Stimulated activated CD4-positive, alpha-beta T cell treated with anti-CD3 and anti-CD28 coated beads, Interleukin-12 subunit alpha, Interleukin-12 subunit beta, amount 100 ng/mL, for 24 hours (primary cell): ENCODE measurements around the gene CC2D1B.
"Not testable (repeated sequence)": the region's sequence is repeated elsewhere in the genome, so short reads cannot be mapped to it uniquely, and the experiment has no call there.

ENCODE experiments used
- DNase-seq, 2 experiments: peaks; one replicate each; pipeline ENCODE4 v3.0.0-alpha.2; 2020; ENCODE audit warnings: low read depth in 2 of 2

The CC2D1B gene, protein sequence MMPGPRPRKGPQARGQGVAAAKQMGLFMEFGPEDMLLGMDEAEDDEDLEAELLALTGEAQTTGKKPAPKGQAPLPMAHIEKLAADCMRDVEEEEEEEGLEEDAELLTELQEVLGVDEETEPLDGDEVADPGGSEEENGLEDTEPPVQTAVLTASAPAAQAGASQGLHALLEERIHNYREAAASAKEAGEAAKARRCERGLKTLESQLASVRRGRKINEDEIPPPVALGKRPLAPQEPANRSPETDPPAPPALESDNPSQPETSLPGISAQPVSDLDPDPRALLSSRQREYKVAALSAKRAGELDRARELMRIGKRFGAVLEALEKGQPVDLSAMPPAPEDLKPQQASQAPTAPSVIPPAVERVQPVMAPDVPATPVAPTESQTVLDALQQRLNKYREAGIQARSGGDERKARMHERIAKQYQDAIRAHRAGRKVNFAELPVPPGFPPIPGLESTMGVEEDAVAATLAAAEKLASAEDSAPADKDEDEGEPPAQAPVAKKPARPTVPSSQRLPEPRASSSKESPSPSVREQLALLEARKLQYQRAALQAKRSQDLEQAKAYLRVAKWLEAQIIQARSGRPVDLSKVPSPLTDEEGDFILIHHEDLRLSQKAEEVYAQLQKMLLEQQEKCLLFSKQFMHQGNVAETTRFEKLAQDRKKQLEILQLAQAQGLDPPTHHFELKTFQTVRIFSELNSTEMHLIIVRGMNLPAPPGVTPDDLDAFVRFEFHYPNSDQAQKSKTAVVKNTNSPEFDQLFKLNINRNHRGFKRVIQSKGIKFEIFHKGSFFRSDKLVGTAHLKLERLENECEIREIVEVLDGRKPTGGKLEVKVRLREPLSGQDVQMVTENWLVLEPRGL

DNA sequence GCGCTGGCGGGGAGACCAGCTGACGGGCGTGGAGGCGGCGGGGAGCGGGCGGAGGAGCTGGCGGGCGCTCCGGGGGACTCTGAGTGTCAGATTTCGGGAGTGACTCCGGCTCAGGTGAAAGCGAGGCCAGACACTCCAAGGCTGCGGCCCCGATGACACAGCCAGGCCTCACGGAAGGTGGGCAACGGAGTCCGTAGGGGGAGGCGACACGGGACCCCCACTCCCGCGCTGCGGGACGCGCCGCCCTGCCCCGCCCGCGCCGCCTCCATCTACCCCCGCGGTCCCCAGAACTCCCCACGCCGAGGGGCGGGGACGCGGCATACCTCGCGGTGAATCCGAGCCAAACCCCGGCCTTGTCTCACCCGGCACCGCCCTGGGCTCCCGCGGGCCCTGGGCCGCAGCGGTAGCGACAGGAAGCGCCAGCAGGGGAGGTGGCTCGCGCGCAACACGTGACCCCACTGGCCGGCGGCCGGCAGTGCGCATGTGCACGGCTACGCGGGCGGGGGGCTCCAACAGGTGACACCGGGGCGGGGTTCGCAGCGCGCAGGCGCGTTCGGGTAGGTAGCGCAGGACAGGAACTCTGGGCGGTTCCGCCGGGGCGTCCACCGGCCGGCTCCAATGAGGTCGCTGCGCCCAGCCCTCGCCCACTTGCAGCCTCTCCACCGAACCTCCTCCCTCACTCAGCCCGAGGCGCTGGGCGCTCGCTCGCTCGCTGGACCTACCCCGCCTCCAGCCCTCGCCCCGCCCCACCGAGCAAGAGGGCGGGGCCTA lies at the start of gene CC2D1B:
Gene CC2D1B (minus strand): TSS at position 460 of the 771 bp plus-strand sequence. CDS start 1,585 bp downstream, outside the sequence.
- peak; percentile 97 for DNase-seq

DNA sequence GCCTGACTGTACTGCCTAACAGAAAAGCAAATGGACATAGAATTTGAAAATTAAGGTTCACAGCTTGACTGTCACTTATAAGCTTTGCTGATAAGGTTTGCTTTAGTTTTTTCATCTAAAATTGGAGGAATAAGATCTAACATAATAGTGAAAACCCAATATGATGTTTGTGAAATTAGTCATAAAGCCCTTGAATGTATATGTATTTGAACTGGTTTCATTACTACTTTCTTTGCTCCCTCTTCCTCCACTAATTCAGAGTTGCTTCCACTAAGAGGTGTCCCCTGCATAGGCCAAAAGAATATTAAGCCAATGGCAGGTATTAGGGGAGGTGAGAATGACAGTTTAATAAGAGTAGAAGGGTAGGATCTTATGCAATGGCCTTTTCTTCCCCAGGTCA lies 48.9 kb upstream of the CC2D1B start:
- DNase-seq = no peak

DNA sequence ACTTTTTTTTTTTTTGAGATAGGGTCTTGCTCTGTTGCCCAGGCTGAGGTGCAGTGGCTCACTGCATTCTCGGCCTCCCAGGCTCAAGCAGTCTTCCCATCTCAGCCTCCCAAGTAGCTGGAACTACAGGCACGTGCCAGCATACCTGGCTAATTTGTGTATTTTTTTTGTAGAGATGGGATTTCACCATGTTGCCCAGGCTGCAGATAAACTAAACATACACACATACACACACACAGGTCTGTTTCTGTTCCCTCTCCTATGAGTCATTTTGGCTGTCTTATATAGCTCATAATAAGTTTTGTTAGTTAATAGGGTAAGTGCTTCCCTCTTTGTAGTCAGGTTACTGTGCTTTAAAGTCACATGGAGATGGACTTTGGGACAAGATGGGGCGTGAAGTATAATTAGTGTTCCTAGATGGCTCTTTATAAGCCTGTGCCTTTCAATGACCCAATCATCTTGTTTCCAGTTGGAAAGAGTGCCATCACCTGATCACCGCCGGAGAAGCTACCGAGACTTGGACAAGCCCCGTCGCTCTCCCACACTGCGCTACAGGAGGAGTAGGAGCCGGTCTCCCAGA lies 47.5 kb upstream of the CC2D1B start:
- no peak for DNase-seq

DNA sequence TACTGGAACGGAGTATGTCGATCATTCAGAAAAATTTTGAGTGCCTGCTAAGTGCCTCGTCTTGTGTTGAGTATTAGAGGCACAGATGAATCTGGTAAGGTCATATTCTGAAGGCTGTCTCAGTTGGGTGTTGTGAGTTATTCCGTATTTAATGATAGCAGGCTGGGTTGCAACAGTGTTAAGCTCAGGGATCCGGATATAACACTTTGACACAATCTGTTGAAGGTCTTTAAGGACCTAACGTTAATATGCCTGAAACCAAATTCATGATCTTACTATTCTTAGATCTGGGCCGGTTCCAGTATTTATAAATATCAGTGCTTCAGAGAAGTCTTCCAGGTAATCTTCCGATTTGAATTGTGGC lies 39.0 kb upstream of the CC2D1B start:
- no peak for DNase-seq

DNA sequence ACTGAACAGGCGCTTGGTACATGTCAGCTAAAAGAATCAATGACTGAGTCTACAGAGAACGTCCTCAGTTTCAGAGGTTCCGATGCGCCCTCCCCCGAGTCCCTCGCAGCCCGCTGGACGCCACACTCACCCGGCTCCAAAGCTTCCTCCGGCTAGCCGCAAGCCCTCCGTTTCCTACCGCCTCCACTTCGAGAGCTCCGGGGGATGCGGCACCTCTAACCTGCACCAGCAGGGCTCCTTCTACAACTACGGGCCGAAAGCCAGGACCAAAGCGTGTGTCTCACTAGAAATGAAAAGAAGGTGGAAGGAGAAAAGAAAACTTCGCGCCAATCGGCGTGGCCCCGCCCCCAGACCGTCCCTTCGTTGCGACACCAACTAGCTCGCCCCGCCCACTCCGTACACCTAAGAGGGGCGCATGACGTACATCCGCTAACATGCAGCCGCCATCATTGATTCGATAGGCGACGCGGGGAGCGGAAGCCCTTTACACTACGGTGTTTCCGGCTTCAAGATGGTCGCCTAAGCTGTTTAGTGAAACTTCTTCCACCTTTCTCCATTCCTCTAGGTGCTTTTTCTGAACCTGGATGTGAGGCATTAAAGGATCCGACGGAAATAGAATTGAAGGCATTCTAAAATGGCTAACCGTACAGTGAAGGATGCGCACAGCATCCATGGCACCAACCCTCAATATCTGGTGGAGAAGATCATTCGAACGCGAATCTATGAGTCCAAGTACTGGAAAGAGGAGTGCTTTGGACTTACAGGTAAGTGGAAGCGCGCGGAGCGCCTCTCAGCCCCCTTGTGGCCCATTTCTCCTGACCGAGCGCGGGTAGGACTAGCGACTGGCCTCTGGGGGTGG lies 38.3 kb upstream of the CC2D1B start, which contains the start of the genes ORC1 and PRPF38A:
Gene ORC1 (minus strand): TSS at position 308 of the 859 bp plus-strand sequence. CDS start 2,200 bp downstream, outside the sequence.
Gene PRPF38A (plus strand): TSS at position 487 of the 859 bp plus-strand sequence. CDS start 148 bp downstream, at position 635.
- peak; percentile 93 to 99 for DNase-seq

DNA sequence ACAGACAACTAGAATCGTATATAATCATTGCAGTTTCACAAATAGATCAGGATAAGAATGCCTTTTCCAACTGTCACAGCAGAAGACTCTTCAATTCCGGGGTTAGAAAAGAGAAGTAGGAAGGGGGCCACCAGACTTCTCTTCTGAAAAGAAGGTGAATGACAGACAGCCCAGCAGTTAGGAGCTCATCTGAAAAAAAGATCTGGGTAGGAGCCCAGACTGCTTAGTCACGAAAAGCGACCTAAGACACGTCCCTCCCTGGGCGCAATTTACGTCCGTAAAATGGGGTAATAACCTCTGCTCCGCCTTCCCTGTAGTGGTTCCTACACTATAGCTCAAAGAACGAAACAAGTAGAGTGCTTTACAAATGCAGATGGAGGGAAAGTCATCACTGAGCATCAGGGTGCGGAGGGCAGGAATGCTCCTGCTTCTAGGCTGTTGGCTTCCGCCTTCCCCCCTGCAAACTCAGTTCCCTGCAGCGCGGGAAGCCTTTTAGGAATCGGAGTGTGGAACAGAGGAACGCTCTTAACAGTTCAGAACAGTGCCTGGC lies 37.6 kb upstream of the CC2D1B start:
- peak; percentile 20 to 35 for DNase-seq

DNA sequence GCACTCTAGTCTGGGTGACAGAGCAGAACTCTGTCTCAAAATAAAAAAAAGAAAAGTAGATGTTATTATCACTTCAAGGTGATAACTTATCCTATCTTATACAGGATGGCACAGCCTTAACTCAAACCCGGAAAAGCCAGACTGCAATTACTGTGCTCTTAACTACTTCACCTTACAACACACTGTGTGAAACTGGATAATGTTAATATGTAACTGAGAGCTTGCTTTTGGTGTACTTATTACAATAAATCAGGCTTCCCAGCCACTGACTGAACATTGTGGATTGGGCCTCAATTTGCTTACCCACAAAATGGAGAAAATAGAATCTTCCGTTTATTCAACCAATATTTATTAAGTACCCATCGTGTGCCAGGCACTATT lies 36.8 kb upstream of the CC2D1B start:
- no peak for DNase-seq

DNA sequence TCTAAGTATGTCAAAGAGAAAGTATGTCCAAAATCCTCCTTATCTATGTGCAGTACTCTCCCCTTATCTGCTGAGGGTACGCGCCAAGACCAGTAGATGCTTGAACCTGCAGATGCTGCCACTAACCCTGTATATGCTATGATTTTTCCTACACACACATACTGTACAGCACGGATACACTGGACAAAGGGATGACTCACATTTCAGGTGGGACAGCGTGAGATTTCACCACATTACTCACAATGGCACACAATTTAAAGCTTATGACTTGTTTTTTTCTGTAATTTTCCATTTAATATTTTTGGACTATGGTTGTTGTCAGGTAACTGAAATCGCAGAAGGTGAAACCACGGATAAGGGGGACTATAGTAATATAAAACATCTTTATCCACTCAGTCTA lies 34.1 kb upstream of the CC2D1B start:
- no peak for DNase-seq

DNA sequence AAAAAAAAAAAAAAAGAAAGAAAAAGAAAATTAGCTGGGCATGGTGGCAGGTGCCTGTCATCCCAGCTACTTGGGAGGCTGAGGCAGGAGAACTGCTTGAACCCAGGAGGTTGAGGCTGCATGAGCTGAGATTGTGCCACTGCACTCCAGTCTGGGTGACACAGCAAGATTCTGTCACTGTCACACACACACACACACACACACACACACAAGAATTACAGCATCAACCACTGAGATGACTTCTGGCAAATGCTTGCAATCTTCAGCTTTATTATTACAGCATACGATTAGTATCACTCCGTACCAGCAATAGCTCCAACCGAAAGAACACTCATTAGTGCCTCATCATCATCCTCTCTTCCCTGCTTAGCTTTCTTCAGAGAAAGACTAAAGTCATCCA lies 33.6 kb upstream of the CC2D1B start:
- DNase-seq = no peak

DNA sequence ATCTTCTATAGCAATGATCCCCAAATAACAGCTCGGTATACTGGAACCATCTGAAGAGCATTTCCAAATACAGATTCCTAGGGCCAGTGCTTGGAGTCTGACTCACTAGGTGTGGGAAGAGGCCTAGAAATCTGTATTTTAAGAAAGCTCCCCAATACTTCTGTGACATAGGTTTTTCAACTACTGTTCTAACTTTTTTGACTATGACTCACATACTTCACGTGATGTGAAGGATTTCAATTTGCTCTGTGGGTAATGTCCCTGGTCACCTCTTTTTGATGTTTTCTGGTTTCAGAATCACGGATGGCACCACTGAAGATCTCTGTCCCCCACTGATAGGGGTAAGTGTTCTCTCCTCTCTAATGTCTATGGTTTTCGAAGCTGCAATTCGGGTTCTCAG lies 27.2 kb upstream of the CC2D1B start:
- no peak for DNase-seq

DNA sequence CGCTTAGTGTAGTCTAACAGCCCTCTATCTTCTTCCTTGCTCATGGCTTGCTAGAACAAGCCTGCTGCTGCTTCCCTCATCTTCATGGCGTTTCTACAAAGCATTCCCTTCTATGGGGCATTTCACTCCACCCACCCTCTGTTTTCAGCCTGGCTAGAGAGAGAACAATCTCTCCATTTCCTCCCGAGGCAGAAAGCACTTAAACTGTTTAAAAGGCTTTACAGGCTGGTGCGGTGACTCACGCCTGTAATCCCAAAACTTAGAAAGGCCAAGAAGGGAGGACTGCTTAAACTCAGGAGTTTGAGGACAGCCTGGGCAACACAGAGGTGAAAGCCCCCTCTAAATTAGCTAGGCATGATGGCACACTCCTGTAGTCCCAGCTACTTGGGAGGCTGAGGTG lies 20.5 kb upstream of the CC2D1B start:
- no peak for DNase-seq

DNA sequence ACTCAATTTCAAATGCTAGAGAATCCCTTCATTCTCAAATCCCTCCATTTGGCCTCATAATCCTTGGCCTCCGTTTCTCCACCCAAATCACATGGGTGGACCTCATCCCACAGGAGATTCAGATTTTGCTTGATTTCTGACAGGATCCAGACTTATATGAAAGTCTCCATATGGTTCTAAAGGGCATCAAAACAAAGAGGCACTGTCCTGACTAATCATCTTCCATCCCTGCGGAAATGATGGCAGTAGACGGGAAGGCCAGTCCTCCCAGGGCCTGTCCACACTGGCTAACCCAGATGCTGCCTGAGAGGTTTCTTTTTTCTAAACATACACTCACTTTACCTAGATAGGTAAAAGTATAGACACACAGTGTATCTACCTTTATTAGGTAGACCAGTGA lies 19.4 kb upstream of the CC2D1B start:
- DNase-seq = no peak

DNA sequence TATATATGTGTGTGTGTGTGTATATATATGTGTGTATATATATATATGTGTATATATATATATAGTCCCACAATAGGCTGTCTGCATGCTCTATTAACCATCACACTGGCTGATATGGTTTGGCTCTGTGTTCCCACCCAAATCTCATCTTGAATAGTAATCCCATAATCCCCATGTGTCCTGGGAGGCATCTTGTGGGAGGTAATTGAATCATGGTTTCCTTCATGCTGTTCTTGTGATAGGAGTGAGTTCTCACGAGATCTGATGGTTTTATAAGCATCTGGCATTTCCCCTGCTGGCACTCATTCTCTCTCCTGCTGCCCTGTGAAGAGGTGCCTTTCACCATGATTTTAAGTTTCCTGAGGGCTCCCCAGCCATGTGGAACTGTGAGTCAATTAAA lies 3.8 kb upstream of the CC2D1B start:
- DNase-seq = not testable (repeated sequence)

DNA sequence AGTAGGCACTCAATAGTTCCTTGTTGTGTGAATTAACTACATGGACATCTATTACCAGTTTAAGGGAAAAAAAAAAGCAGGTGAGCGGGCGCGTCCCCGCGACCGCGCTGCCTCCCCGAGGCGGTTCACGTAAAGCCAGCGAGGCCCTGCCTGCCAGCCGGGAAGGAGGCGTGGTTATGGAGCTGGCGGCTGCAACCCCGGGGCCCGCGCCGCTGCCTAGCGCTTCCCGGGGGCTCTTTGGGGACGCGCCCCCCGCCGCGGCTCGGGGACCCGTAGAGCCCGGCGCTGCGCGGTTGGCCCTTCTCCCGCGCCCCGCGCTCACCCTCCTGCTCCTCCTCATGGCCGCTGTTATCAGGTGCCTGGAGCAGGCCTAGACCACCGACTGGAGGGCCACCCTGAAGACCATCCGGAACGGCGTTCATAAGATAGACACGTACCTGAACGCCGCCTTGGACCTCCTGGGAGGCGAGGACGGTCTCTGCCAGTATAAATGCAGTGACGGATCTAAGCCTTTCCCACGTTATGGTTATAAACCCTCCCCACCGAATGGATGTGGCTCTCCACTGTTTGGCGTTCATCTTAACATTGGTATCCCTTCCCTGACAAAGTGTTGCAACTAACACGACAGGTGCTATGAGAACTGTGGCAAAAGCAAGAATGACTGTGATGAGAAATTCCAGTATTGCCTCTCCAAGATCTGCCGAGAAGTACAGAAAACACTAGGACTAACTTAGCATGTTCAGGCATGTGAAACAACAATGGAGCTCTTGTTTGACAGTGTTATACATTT lies 2.6 kb upstream of the CC2D1B start:
- peak in 1 of 2 experiments; percentile 43 for DNase-seq

DNA sequence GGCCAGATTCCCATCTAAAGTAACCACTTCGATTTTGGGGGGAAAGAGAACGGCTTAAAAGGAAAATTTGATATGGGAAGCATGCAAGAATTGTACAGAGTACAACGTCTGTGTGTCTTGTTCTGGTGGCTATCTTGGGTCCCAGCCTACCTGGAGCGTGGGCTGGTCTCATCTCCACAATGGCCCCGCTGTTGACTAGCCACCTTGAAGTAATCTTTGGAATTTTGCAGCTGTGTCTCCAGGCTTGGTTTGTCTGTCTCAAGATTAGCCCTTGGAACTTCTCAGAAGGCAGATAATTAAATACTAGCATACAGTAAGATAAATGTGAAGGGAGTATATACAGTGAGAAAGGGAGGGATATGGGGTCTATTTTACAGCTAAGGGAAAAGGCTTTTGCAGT lies 1.3 kb upstream of the CC2D1B start:
- no peak for DNase-seq

DNA sequence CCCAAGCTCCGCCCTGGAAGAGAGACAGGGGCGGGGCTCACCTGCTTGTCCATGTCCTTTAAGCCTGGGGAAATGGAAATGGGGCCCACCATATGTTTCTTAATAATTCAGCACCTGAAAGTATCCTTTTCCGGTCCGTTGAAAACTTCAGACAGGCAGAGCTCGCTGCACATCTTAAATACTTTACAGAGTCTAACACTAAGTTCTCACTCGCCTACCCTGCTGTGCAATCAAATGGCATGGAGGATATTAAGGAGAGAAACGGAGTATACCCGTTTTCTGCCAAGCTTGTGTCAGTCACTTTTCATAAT lies 467 bp upstream of the CC2D1B start:
- no peak for DNase-seq

DNA sequence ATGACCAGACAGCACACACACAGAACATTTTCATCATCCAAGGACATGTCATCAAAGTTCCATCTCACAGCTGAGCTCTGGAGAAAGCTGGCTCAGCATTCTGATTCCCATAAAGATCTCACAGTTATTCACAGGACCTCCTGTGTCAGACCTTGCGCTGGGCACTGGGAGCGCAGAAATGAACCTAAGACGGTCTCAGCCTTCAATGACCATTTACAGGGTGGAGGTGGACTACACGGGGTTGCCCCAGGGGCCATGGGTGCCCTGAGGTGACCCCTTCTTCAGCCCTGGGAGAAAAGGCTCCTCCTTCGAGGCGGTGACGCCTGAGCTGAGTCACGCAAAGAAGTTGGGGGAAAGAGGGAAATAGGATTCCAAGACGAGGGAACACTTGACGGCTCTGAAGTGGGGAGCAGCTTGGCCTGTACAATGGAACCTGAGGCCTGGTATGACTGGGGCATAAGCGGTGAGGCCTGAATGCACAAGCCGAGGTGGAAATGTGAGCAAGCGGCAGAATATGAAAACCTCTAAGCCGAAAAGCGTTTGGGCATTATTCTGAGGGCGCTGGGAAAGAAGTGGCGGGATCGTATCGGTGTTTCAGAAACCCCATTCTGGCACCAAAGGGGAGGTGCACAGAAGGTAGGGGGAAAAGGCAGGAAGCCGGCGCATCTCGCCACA lies 797 bp downstream of the CC2D1B start:
- no peak for DNase-seq

DNA sequence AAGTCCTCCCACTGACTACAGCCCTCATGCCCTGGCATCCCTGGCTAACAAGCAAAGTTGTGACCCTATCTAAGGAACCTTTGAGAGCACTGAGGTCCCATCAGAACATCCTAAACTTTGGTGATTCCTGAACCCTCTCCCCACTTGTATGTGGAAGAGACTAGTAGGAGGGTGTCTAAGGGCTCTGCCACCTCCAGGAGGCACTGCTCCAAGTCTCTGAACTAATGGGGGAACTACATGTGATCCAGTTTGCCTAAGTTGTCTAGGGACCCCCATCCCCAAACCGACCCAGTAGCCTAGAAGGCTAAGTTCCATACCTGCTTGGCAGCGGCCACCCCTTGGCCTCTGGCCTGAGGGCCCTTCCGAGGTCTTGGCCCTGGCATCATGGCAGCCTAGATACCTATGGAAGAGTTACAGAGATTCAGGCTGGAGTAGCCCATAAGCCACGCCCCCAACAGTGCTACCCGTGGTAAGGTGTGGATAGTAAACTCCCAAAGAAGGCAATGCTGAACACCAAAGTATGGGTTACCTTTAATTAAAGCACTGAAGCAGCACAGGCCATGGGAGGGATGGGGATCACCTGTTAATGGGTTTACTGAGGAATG lies 1.7 kb downstream of the CC2D1B start:
- no peak for DNase-seq

DNA sequence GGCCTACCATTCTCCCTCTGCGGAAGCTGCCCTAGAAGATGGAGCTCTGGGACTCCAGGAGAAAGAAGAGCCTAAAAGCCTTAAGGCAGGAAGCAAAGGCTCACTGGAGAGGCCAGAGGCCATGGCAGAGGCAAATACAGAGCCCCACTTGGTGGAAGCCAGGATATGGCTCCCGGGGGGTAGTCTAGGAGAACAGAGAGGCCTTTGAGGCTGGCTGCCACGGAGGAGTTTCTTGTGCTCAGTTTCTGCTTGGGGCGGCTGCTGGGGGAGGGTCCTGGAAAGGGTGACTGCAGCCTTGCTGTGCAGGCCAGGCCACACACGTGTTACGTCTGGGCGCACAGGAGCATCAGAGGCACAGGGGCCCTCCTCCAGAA lies 5.4 kb downstream of the CC2D1B start:
- no peak for DNase-seq
